B cell (primary cell): Measurements from ENCODE around the gene SART1. TPM values are rescaled to one million over a fixed set of nuclear protein-coding genes. Genes with fewer than 3 reads are reported as not detected.

ENCODE experiments used
- ATAC-seq: fragments of 200-7000 bp; cut with Tn5 transposase; one replicate; pipeline ENCODE4 v1.10.0; 2021; ENCODE audit warnings: low read depth, mild to moderate bottlenecking, moderate number of reproducible peaks, moderate library complexity
- CTCF ChIA-PET: fragments of 350-600 bp; sonication (Branson Sonifier 250); formaldehyde crosslinking; loops from one replicate; lab custom pipeline; 2021; ENCODE audit warnings: antibody characterized with exemption, inconsistent platforms; lab: Charles Lee
- POLR2A ChIA-PET: fragments of 350-600 bp; sonication (Branson Sonifier 250); formaldehyde crosslinking; loops from one replicate; lab custom pipeline; 2021; ENCODE audit warnings: antibody characterized with exemption; lab: Charles Lee
- DNase-seq: peaks from one replicate; pipeline ENCODE4 v3.0.0; 2013
- H2AFZ ChIP-seq: 2 replicates; pipeline ENCODE4 v1.6.1; 2012; ENCODE audit warnings: mild to moderate bottlenecking, low read depth, low read length; ENCODE audit not compliant: insufficient read depth, poor library complexity, severe bottlenecking
- H3K27ac ChIP-seq, 2 donors: 1 replicate in 1 of 2; 2 replicates in 1 of 2; pipeline ENCODE4 v1.5.1; 2012 to 2013; ENCODE audit warnings: low read length in 2 of 2, mild to moderate bottlenecking in 2 of 2, moderate library complexity in 1 of 2
- H3K27me3 ChIP-seq, 4 experiments: fragments of 200-600 bp in 1 of 4; sonication (generic) in 1 of 4; replicated peaks in 1 of 4; 1 replicate in 2 of 4; 2 replicates in 2 of 4; pipeline versions ENCODE4 v1.6.1 to v1.7.0; 2013 to 2016; ENCODE audit warnings: low read length in 3 of 4, mild to moderate bottlenecking in 2 of 4, mixed read lengths in 1 of 4, moderate library complexity in 1 of 4; ENCODE audit not compliant: insufficient read depth in 4 of 4, control insufficient read depth in 3 of 4; ENCODE audit errors: control extremely low read depth in 1 of 4
- H3K36me3 ChIP-seq, 2 experiments: replicated peaks in 1 of 2; 1 replicate in 1 of 2; 2 replicates in 1 of 2; pipeline versions ENCODE4 v1.6.1 to v1.7.1; 2013; ENCODE audit warnings: low read length in 1 of 2; ENCODE audit not compliant: insufficient read depth in 2 of 2, control insufficient read depth in 1 of 2; ENCODE audit errors: control extremely low read depth in 1 of 2, extremely low read depth in 1 of 2
- H3K4me1 ChIP-seq, 2 donors: fragments of 200-600 bp in 1 of 2; sonication (generic) in 1 of 2; 1 replicate in 1 of 2; 2 replicates in 1 of 2; pipeline versions ENCODE4 v1.5.1 to v1.6.1; 2013 to 2017; ENCODE audit warnings: low read length in 2 of 2; ENCODE audit not compliant: control insufficient read depth in 2 of 2, insufficient read depth in 2 of 2
- H3K4me2 ChIP-seq: replicated peaks from 2 replicates; pipeline ENCODE3; 2012; ENCODE audit warnings: mild to moderate bottlenecking, low read depth, low read length; ENCODE audit not compliant: poor library complexity, severe bottlenecking
- H3K4me3 ChIP-seq, 5 experiments: fragments of 200-600 bp in 1 of 5; sonication (generic) in 1 of 5; 1 replicate in 3 of 5; 2 replicates in 2 of 5; pipeline versions ENCODE4 v1.5.1 to v1.7.0; 2011 to 2016; ENCODE audit warnings: low read length in 4 of 5, mild to moderate bottlenecking in 4 of 5, low read depth in 2 of 5, control low read depth in 1 of 5, moderate library complexity in 1 of 5; ENCODE audit not compliant: insufficient read depth in 1 of 5; ENCODE audit errors: control extremely low read depth in 1 of 5, extremely low read depth in 1 of 5
- H3K79me2 ChIP-seq: fragments of 200-600 bp; sonication (generic); one replicate; pipeline ENCODE4 v1.6.0; 2016; ENCODE audit warnings: low read length; ENCODE audit not compliant: control insufficient read depth, insufficient read depth
- H3K9ac ChIP-seq: fragments of 200-600 bp; sonication (generic); 2 replicates; pipeline ENCODE4 v1.6.1; 2017; ENCODE audit warnings: mild to moderate bottlenecking, low read length, moderate library complexity
- H3K9me3 ChIP-seq, 3 donors: one replicate each; pipeline versions ENCODE4 v1.6.1 to v1.7.1; 2013; ENCODE audit warnings: low read length in 2 of 3; ENCODE audit not compliant: control insufficient read depth in 2 of 3, insufficient read depth in 1 of 3; ENCODE audit errors: control extremely low read depth in 1 of 3
- H4K20me1 ChIP-seq: 2 replicates; pipeline ENCODE4 v1.6.0; 2012; ENCODE audit warnings: mild to moderate bottlenecking, low read length; ENCODE audit not compliant: insufficient read depth, control insufficient read depth, poor library complexity, severe bottlenecking
- H3K27ac Mint-ChIP-seq: one replicate; pipeline ENCODE4 v1.8.0; 2021; ENCODE audit warnings: mixed read lengths
- H3K27me3 Mint-ChIP-seq: one replicate; pipeline ENCODE4 v1.8.0; 2021; ENCODE audit warnings: mixed read lengths
- H3K4me1 Mint-ChIP-seq: one replicate; pipeline ENCODE4 v1.8.0; 2021; ENCODE audit warnings: mixed read lengths
- H3K4me3 Mint-ChIP-seq: one replicate; pipeline ENCODE4 v1.8.0; 2021; ENCODE audit warnings: mixed read lengths
- H3K9me3 Mint-ChIP-seq: one replicate; pipeline ENCODE4 v1.8.0; 2022; ENCODE audit warnings: mixed read lengths; ENCODE audit not compliant: insufficient read depth
- EZH2 ChIP-seq: IDR thresholded peaks from 2 replicates; pipeline ENCODE4 v1.6.1; 2012; ENCODE audit warnings: borderline replicate concordance, low read depth, mild to moderate bottlenecking, moderate library complexity, low read length; ENCODE audit not compliant: insufficient read depth, poor library complexity, severe bottlenecking
- WGBS: methylation state at CpG from one replicate; pipeline ENCODE4 v1.1.5; 2013; ENCODE audit warnings: missing lambda C conversion rate; ENCODE audit not compliant: insufficient coverage; 5-methylcytosine and 5-hydroxymethylcytosine counted together
- intact Hi-C: fragments of 100-400 bp; cut with micrococcal nuclease; formaldehyde crosslinking; loops from one replicate; pipeline ENCODE4 v1.10.0; 2022
- polyA plus RNA-seq: library from polyadenylated mRNA; depleted of rRNA; stranded (reverse); fragments of >200 nt; gene quantifications from 2 replicates; pipeline ENCODE4 v1.2.3, GENCODE V29; 2012
- total RNA-seq, 2 donors: library from RNA; stranded (reverse); fragments of 120-200 nt in 1 of 2; gene quantifications; 1 replicate in 1 of 2; 2 replicates in 1 of 2; pipeline versions ENCODE4 v1.2.3 to v1.2.4, GENCODE V29; 2013 to 2022
- TF ChIP-seq, protein P1 (sequence below): fragments of 200-600 bp; IDR thresholded peaks from one replicate; pipeline ENCODE4 v1.8.0; 2022; ENCODE audit warnings: antibody characterized with exemption, mild to moderate bottlenecking

The SART1 gene
- total and polyA plus RNA-seq, 2 donors (not counting 1 experiment from before 2014, with no cell fraction given): 74.5 to 102 TPM

DNA sequence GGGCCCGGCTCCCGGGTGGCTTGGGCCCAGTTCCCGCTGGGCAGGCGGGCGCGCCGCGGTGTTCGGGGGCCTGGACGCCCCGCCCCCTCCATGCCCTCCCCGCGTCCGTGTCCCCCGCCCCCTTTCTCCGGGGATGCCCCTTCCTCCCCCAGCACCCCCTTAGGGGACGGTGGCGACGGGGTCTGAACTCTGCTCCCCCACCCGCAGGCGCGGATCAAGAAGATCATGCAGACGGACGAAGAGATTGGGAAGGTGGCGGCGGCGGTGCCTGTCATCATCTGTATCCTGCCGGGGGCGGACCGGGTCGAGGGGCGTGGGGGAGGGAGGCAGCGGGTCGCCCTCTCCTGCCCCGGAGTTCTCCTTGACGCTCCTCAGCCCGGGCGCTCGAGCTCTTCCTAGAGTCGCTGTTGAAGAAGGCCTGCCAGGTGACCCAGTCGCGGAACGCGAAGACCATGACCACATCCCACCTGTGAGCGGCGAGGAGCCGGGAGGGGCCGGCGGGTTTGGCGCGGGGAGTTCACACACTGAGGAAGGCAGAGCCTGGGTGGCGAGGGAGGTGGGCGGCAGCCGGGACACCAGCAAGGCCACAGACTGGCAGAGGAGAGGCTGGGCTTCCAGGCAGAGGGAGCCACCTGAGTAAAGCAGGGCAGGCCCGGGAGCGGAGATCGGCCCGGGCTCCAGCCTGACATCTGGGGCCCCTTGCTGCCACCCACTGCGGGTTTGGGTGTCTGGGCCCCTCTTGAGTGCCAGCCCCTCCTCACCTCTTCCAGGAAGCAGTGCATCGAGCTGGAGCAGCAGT, 41.8 kb upstream of the SART1 start:
- Histone ChIP-seq H3K4me2 (peak overlapping the region; percentile 89), H2AFZ (peak overlapping the region; percentile 81), H3K9me3 (no peaks in the 10 kb centered on the region), H3K9ac (peak overlapping the region; percentile 70), H3K79me2 (peaks cover 38% of the 10 kb centered on the region), H3K4me1 (peaks cover 19 to 47% of the 10 kb centered on the region in 2 donors), H3K27me3 (no peaks in the 10 kb centered on the region), H4K20me1 (peaks cover 4% of the 10 kb centered on the region), H3K4me3 (peak overlapping the region; percentile 35 to 85 (median 74)), H3K36me3 (peaks cover 6 to 20% of the 10 kb centered on the region in 2 experiments), H3K27ac (peak overlapping the region; percentile 52)
- under 1% methylated on average over 48 of the region's 60 CpGs for WGBS
- intact Hi-C loops: loop anchor here (1.0 to 2.0 kb wide), 7 partner anchors 9 to 257 kb away; partner anchors contain the start of genes BANF1, CFL1, EIF1AD and FIBP
- DNase-seq (no peak), ATAC-seq (peak; percentile 48)
- Mint-ChIP-seq H3K4me3 (peak overlapping the region; percentile 95), H3K27me3 (no peaks in the 10 kb centered on the region), H3K27ac (peak overlapping the region; percentile 89), H3K9me3 (no peaks in the 10 kb centered on the region), H3K4me1 (peaks cover 41% of the 10 kb centered on the region)
- TF ChIP-seq, protein P1, sequence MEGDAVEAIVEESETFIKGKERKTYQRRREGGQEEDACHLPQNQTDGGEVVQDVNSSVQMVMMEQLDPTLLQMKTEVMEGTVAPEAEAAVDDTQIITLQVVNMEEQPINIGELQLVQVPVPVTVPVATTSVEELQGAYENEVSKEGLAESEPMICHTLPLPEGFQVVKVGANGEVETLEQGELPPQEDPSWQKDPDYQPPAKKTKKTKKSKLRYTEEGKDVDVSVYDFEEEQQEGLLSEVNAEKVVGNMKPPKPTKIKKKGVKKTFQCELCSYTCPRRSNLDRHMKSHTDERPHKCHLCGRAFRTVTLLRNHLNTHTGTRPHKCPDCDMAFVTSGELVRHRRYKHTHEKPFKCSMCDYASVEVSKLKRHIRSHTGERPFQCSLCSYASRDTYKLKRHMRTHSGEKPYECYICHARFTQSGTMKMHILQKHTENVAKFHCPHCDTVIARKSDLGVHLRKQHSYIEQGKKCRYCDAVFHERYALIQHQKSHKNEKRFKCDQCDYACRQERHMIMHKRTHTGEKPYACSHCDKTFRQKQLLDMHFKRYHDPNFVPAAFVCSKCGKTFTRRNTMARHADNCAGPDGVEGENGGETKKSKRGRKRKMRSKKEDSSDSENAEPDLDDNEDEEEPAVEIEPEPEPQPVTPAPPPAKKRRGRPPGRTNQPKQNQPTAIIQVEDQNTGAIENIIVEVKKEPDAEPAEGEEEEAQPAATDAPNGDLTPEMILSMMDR: no peak
- no peak for TF ChIP-seq EZH2
- CTCF ChIA-PET: interaction anchor here (1.3 kb wide), 1 partner anchor 31 kb away, joined by 4 read pairs; the partner anchor contains the start of gene FIBP
- POLR2A ChIA-PET: interaction anchor here (2.1 to 2.5 kb wide), 2 partner anchors 29 to 31 kb away, joined by 9 to 13 read pairs; partner anchors contain the start of genes CCDC85B and FIBP
